HUDEP-2 (cell line): ENCODE measurements around the gene HSFX4.
"Not testable (repeated sequence)": the region's sequence is repeated elsewhere in the genome, so short reads cannot be mapped to it uniquely, and the experiment has no call there.

Source experiments
- DNase-seq, 76 experiments: peaks; one replicate each; lab custom pipeline; 2025; ENCODE audit not compliant: unreplicated experiment in 76 of 76; lab: John Stamatoyannopoulos, UW

Gene HSFX4

GRCh38 chrX:149929400-149929799 is at the start of gene HSFX4:
Gene HSFX4, plus strand, starts transcription at chrX:149929573. Its CDS starts 72 bp downstream, at chrX:149929645.
- DNase-seq, result not testable (repeated sequence)

- peak in 1 of 76 experiments; percentile 8 for DNase-seq
Measured at GRCh38 chrX:149881081-149881711, 48.2 kb upstream of the HSFX4 start, which contains the start of gene MAGEA8. Gene MAGEA8, plus strand, starts transcription at chrX:149881183. Its CDS starts 3,090 bp downstream, at chrX:149884273.

- DNase-seq, result not testable (repeated sequence)
Measured at GRCh38 chrX:149890828-149891227, 38.5 kb upstream of the HSFX4 start.

- DNase-seq, result no peak
Measured at GRCh38 chrX:149898554-149898953, 30.8 kb upstream of the HSFX4 start.

- DNase-seq, result peak in 18 of 76 experiments; percentile 0 to 39 (median 10)
Measured at GRCh38 chrX:149903889-149904748, 25.3 kb upstream of the HSFX4 start.

- no peak for DNase-seq
Measured at GRCh38 chrX:149908308-149908707, 21.1 kb upstream of the HSFX4 start.

- no peak for DNase-seq
Measured at GRCh38 chrX:149908727-149909126, 20.6 kb upstream of the HSFX4 start.

- no peak for DNase-seq
Measured at GRCh38 chrX:149909324-149910177, 19.8 kb upstream of the HSFX4 start.

- peak in 3 of 76 experiments; percentile 0 to 1 (median 0) for DNase-seq
Measured at GRCh38 chrX:149910178-149910695, 19.1 kb upstream of the HSFX4 start.

GRCh38 chrX:149916745-149917392 is 12.5 kb upstream of the HSFX4 start:
- DNase-seq, result no peak

- not testable (repeated sequence) for DNase-seq
Measured at GRCh38 chrX:149923836-149924235, 5.5 kb upstream of the HSFX4 start.

- DNase-seq, result not testable (repeated sequence)
Measured at GRCh38 chrX:149924434-149924833, 4.9 kb upstream of the HSFX4 start.

GRCh38 chrX:149927245-149927963 is 2.0 kb upstream of the HSFX4 start:
- not testable (repeated sequence) for DNase-seq

GRCh38 chrX:149927964-149928258 is 1.5 kb upstream of the HSFX4 start:
- DNase-seq, result not testable (repeated sequence)

- DNase-seq, result not testable (repeated sequence)
Measured at GRCh38 chrX:149928635-149929034, 738 bp upstream of the HSFX4 start.

- DNase-seq, result not testable (repeated sequence)
Measured at GRCh38 chrX:149931355-149931754, 2.0 kb downstream of the HSFX4 start.

GRCh38 chrX:149932150-149932549 is 2.8 kb downstream of the HSFX4 start:
- not testable (repeated sequence) for DNase-seq

- DNase-seq, result not testable (repeated sequence)
Measured at GRCh38 chrX:149932970-149933369, 3.6 kb downstream of the HSFX4 start.

- not testable (repeated sequence) for DNase-seq
Measured at GRCh38 chrX:149933547-149933946, 4.2 kb downstream of the HSFX4 start.
